Measurements from ENCODE around the gene LELP1.
"Not testable (repeated sequence)": the region's sequence is repeated elsewhere in the genome, so short reads cannot be mapped to it uniquely, and the experiment has no call there.

LELP1 gene

DNA sequence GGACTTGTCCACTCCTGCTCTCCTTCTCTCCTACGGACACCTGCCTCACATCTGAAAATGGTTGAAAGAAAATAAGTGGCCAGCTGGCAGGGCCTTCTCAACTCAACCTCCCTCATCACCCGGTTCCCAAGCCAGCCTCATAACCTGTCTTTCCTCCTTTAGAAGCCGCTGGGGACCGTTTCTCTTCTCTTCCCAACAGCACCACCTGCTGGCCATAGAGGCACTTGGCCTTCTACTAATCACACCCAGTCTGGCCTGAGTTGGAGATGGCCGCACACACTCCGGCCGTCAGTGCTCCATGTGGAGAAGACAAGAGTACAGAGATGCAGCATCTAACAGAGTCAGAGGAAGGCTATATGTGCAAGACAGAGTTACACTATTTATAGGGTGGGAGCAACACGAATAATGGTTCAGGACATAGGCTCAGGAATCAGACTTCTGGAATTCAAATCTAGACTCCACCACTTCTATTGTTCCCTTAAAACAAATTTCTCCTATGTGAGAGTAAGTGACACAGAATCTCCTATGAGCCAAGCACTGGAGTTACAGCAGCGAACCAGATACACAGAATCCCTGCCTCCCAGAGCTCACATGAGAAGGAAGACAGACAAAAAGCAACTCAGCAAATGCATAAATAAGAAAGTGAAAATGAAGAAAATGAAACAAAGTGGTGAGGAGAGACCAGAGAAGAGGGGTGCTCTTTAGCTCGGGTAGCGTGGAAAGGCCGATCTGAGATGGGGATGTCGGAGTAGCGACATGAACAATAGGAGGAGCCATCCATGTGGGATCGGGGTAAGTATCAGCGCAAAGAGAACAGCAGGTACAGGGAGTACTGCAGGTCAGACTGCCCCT, 20.0 kb downstream of the LELP1 start:
- Histone ChIP-seq H3K9ac (ENCODE audit: low read length) (peak overlapping the region; percentile 21; the same call in 1 of the 2 replicates), H3K4me2 (ENCODE audit: low read depth, low read length) (peak overlapping the region; percentile 70), H3K4me3 (ENCODE audit: low read length) (peak overlapping the region; percentile 46), H2AFZ (ENCODE audit: low read length) (peak overlapping the region; percentile 59), H3K27ac (ENCODE audit: low read length) (peak overlapping the region; percentile 2; the same call in 1 of the 2 replicates)
- not testable (repeated sequence) for H3K9me3 ChIP-seq (replicated peaks; ENCODE audit: insufficient read depth, low read length); H3K27me3 ChIP-seq (replicated peaks; ENCODE audit: insufficient read depth, low read length); H3K36me3 ChIP-seq (replicated peaks; ENCODE audit: insufficient read depth, low read length); H3K9me2 ChIP-seq (replicated peaks; ENCODE audit: insufficient read depth, low read length); H3K4me1 ChIP-seq (ENCODE audit: low read length); H3K79me2 ChIP-seq (ENCODE audit: low read length); H4K20me1 ChIP-seq (ENCODE audit: insufficient read depth, low read length); H3F3A ChIP-seq (ENCODE audit: insufficient read depth, low read length)
- peak; percentile 80 for DNase-seq
- TF ChIP-seq, protein P1, sequence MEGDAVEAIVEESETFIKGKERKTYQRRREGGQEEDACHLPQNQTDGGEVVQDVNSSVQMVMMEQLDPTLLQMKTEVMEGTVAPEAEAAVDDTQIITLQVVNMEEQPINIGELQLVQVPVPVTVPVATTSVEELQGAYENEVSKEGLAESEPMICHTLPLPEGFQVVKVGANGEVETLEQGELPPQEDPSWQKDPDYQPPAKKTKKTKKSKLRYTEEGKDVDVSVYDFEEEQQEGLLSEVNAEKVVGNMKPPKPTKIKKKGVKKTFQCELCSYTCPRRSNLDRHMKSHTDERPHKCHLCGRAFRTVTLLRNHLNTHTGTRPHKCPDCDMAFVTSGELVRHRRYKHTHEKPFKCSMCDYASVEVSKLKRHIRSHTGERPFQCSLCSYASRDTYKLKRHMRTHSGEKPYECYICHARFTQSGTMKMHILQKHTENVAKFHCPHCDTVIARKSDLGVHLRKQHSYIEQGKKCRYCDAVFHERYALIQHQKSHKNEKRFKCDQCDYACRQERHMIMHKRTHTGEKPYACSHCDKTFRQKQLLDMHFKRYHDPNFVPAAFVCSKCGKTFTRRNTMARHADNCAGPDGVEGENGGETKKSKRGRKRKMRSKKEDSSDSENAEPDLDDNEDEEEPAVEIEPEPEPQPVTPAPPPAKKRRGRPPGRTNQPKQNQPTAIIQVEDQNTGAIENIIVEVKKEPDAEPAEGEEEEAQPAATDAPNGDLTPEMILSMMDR (IDR thresholded peaks at IDR 0.05; ENCODE audit: low read length), result peak; percentile 72

DNA sequence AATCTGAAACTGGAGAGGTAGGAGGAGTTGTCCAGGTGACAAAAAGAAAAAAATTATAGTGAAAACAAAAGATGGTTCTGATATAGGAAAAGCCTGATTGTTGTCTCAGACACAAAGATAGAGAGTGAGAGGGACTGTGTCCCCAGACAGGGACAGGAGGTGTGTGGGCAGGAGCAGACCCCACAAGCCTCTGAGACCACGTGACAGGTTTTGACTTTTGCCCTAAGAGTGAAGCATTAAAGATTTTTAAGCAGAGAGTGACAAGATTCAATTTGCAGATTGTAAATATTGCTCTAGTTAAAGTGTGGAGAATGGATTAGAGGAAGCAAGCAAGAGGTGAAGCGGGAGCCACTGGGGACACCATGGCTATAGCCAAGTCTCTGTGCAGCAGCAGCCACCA, 24.6 kb downstream of the LELP1 start:
- Histone ChIP-seq H3K79me2 (ENCODE audit: low read length) (no peaks in the 10 kb centered on the region), H3K4me3 (ENCODE audit: low read length) (no peak overlapping the region), H3K27me3 (replicated peaks; ENCODE audit: insufficient read depth, low read length) (no peaks in the 10 kb centered on the region), H4K20me1 (ENCODE audit: insufficient read depth, low read length) (no peaks in the 10 kb centered on the region), H3K27ac (ENCODE audit: low read length) (no peak overlapping the region), H2AFZ (ENCODE audit: low read length) (no peak overlapping the region), H3K36me3 (replicated peaks; ENCODE audit: insufficient read depth, low read length) (no peaks in the 10 kb centered on the region), H3K9me2 (replicated peaks; ENCODE audit: insufficient read depth, low read length) (no peaks in the 10 kb centered on the region), H3K9ac (ENCODE audit: low read length) (no peak overlapping the region), H3K4me2 (ENCODE audit: low read depth, low read length) (no peak overlapping the region), H3K4me1 (ENCODE audit: low read length) (peaks cover 5% of the 10 kb centered on the region), H3K9me3 (replicated peaks; ENCODE audit: insufficient read depth, low read length) (no peaks in the 10 kb centered on the region), H3F3A (ENCODE audit: insufficient read depth, low read length) (no peaks in the 10 kb centered on the region)
- DNase-seq, result no peak
- TF ChIP-seq, protein P1 (IDR thresholded peaks at IDR 0.05; ENCODE audit: low read length), result no peak
- TF ChIP-seq EZH2 (optimal IDR thresholded peaks at IDR 0.05; ENCODE audit: low read depth, low read length) (no peak), EZH2phosphoT487 (IDR thresholded peaks at IDR 0.05; ENCODE audit: low read length) (no peak)

DNA sequence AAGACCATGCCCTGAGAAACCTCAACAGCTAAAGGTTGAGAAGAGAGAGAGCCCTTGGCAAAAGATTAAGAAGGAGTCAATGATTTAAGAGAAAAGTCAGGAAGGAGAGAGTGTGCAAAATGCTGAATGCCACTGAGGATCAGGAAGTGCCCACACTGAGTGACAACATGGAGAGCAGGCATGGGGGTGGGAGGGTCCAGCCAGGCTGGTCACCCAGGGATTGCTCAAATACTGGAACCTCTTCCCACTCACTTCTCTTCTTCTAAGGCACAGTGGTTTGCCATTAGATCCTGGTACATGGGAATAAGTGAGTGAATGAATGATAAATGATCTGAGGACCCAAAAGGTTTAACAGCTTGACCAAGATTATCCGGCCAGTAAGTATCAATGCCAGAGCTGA, 25.3 kb downstream of the LELP1 start:
- H3K36me3 ChIP-seq (replicated peaks; ENCODE audit: insufficient read depth, low read length), result no peaks in the 10 kb centered on the region
- TF ChIP-seq EZH2phosphoT487 (IDR thresholded peaks at IDR 0.05; ENCODE audit: low read length), result no peak
- TF ChIP-seq, protein P1 (IDR thresholded peaks at IDR 0.05; ENCODE audit: low read length), result no peak
- H2AFZ ChIP-seq (ENCODE audit: low read length), result no peak overlapping the region
- peaks cover 10% of the 10 kb centered on the region for H3K4me1 ChIP-seq (ENCODE audit: low read length)
- no peak overlapping the region for H3K27ac ChIP-seq (ENCODE audit: low read length)
- no peaks in the 10 kb centered on the region for H4K20me1 ChIP-seq (ENCODE audit: insufficient read depth, low read length)
- H3K9me2 ChIP-seq (replicated peaks; ENCODE audit: insufficient read depth, low read length), result no peaks in the 10 kb centered on the region
- H3F3A ChIP-seq (ENCODE audit: insufficient read depth, low read length), result no peaks in the 10 kb centered on the region
- H3K79me2 ChIP-seq (ENCODE audit: low read length), result no peaks in the 10 kb centered on the region
- no peak overlapping the region for H3K9ac ChIP-seq (ENCODE audit: low read length)
- H3K27me3 ChIP-seq (replicated peaks; ENCODE audit: insufficient read depth, low read length), result no peaks in the 10 kb centered on the region
- no peak overlapping the region for H3K4me2 ChIP-seq (ENCODE audit: low read depth, low read length)
- H3K4me3 ChIP-seq (ENCODE audit: low read length), result no peak overlapping the region
- no peak for DNase-seq
- H3K9me3 ChIP-seq (replicated peaks; ENCODE audit: insufficient read depth, low read length), result no peaks in the 10 kb centered on the region

Measured in MM.1S (cell line).